Fibroblast of lung (primary cell): Measurements from ENCODE around the gene DCTN4. TPM values are rescaled to one million over a fixed set of nuclear protein-coding genes. Genes with fewer than 3 reads are reported as not detected.

Source experiments
- DNase-seq, 2 donors: peaks; one replicate each; pipeline versions ENCODE4 v3.0.0 to v3.0.0-alpha.2; 2010; ENCODE audit warnings: low read depth in 2 of 2
- H2AFZ ChIP-seq: 2 replicates; pipeline ENCODE4 v1.5.1; 2012; ENCODE audit warnings: low read length, control low read depth, inconsistent platforms
- H3K27ac ChIP-seq: 2 replicates; pipeline ENCODE4 v1.5.1; 2011; ENCODE audit warnings: low read length, control low read depth; ENCODE audit not compliant: insufficient read depth
- H3K27me3 ChIP-seq: 2 replicates; pipeline ENCODE4 v1.5.1; 2011; ENCODE audit warnings: mild to moderate bottlenecking, low read length; ENCODE audit not compliant: control insufficient read depth, insufficient read depth
- H3K36me3 ChIP-seq: 2 replicates; pipeline ENCODE4 v1.5.1; 2011; ENCODE audit warnings: low read length; ENCODE audit not compliant: control insufficient read depth, insufficient read depth
- H3K4me1 ChIP-seq: 2 replicates; pipeline ENCODE4 v1.5.1; 2011; ENCODE audit warnings: low read length; ENCODE audit not compliant: control insufficient read depth, insufficient read depth; ENCODE audit errors: extremely low read depth
- H3K4me2 ChIP-seq: 2 replicates; pipeline ENCODE4 v1.5.1; 2011; ENCODE audit warnings: low read length, control low read depth; ENCODE audit not compliant: insufficient read depth; ENCODE audit errors: extremely low read depth
- H3K4me3 ChIP-seq, 4 experiments: fragments of 200-600 bp in 1 of 4; sonication (generic) in 1 of 4; replicated peaks in 1 of 4; 2 replicates each; pipeline ENCODE4 v1.5.1; 2011 to 2016; ENCODE audit warnings: low read length in 4 of 4, low read depth in 3 of 4, mild to moderate bottlenecking in 3 of 4, control low read depth in 2 of 4, inconsistent platforms in 1 of 4, mixed read lengths in 1 of 4; ENCODE audit not compliant: insufficient read depth in 1 of 4; ENCODE audit errors: control extremely low read depth in 1 of 4
- H3K79me2 ChIP-seq: 2 replicates; pipeline ENCODE4 v1.5.1; 2012; ENCODE audit warnings: mild to moderate bottlenecking, low read length, inconsistent platforms; ENCODE audit not compliant: control insufficient read depth, insufficient read depth
- H3K9ac ChIP-seq: 2 replicates; pipeline ENCODE4 v1.5.1; 2011; ENCODE audit warnings: mild to moderate bottlenecking, low read length, control low read depth; ENCODE audit not compliant: insufficient read depth
- H3K9me3 ChIP-seq: 2 replicates; pipeline ENCODE4 v1.5.1; 2012; ENCODE audit warnings: low read depth, low read length; ENCODE audit not compliant: control insufficient read depth, insufficient read depth
- H4K20me1 ChIP-seq: 2 replicates; pipeline ENCODE4 v1.5.1; 2011; ENCODE audit warnings: low read length; ENCODE audit not compliant: control insufficient read depth, insufficient read depth; ENCODE audit errors: extremely low read depth
- EZH2 ChIP-seq: IDR thresholded peaks from 2 replicates; pipeline ENCODE4 v1.5.1; 2012; ENCODE audit warnings: low read length, control low read depth, mild to moderate bottlenecking; ENCODE audit errors: missing control alignments
- polyA plus RNA-seq, 2 donors: library from polyadenylated mRNA; depleted of rRNA in 1 of 2; stranded (reverse) in 1 of 2; unstranded in 1 of 2; fragments of >200 nt; gene quantifications; 2 replicates each; pipeline ENCODE4 v1.2.1, GENCODE V29; 2011 to 2012; ENCODE audit warnings: missing spikeins in 1 of 2
- total RNA-seq: library from RNA; depleted of rRNA; stranded (reverse); fragments of >200 nt; gene quantifications from 2 replicates; pipeline ENCODE4 v1.2.1, GENCODE V29; 2014
- TF ChIP-seq, protein P1 (sequence below), 2 donors: IDR thresholded peaks in 1 of 2; conservative IDR thresholded peaks in 1 of 2; 1 replicate in 1 of 2; 2 replicates in 1 of 2; pipeline ENCODE4 v1.5.1; 2011 to 2012; ENCODE audit warnings: low read length in 2 of 2, control low read depth in 1 of 2, inconsistent platforms in 1 of 2, low read depth in 1 of 2, mild to moderate bottlenecking in 1 of 2

The DCTN4 gene
- total and polyA plus RNA-seq, 2 donors (not counting 1 experiment from before 2014, with no cell fraction given), result 60.0 to 67.2 TPM

DNA sequence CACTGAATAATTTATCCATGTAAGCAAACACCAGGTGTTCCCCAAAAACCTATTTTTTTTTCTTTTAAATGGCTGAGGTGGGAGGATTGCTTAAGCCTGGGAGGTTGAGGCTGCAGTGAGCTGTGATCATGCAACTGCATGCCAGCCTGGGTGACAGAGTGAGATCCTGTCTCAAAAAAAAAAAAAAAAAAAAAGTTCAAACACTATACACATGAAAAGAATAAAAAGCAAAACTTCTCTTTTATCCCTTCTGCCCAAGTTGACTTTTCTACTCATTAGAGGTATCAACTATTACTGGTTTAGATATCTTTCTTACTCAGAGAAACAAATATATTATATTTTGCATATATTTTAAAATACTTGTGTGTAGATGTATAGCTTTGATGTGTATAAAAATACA lies 17.8 kb downstream of the DCTN4 start:
- no peak for DNase-seq
- no peak overlapping the region for H3K4me3 ChIP-seq
- no peaks in the 10 kb centered on the region for H4K20me1 ChIP-seq
- TF ChIP-seq, protein P1, sequence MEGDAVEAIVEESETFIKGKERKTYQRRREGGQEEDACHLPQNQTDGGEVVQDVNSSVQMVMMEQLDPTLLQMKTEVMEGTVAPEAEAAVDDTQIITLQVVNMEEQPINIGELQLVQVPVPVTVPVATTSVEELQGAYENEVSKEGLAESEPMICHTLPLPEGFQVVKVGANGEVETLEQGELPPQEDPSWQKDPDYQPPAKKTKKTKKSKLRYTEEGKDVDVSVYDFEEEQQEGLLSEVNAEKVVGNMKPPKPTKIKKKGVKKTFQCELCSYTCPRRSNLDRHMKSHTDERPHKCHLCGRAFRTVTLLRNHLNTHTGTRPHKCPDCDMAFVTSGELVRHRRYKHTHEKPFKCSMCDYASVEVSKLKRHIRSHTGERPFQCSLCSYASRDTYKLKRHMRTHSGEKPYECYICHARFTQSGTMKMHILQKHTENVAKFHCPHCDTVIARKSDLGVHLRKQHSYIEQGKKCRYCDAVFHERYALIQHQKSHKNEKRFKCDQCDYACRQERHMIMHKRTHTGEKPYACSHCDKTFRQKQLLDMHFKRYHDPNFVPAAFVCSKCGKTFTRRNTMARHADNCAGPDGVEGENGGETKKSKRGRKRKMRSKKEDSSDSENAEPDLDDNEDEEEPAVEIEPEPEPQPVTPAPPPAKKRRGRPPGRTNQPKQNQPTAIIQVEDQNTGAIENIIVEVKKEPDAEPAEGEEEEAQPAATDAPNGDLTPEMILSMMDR (conservative IDR thresholded peaks at IDR 0.05 in 1 of 2, IDR thresholded peaks at IDR 0.05 in 1 of 2; ENCODE audit: low read depth in 1 of 2, low read length in 2 of 2), result no peak
- TF ChIP-seq EZH2, result no peak
- no peak overlapping the region for H2AFZ ChIP-seq
- peaks cover 30% of the 10 kb centered on the region for H3K79me2 ChIP-seq
- H3K4me2 ChIP-seq, result no peak overlapping the region
- H3K9me3 ChIP-seq, result no peaks in the 10 kb centered on the region
- no peaks in the 10 kb centered on the region for H3K36me3 ChIP-seq
- H3K27me3 ChIP-seq, result no peaks in the 10 kb centered on the region
- no peak overlapping the region for H3K27ac ChIP-seq
- no peaks in the 10 kb centered on the region for H3K4me1 ChIP-seq
- H3K9ac ChIP-seq, result no peak overlapping the region

DNA sequence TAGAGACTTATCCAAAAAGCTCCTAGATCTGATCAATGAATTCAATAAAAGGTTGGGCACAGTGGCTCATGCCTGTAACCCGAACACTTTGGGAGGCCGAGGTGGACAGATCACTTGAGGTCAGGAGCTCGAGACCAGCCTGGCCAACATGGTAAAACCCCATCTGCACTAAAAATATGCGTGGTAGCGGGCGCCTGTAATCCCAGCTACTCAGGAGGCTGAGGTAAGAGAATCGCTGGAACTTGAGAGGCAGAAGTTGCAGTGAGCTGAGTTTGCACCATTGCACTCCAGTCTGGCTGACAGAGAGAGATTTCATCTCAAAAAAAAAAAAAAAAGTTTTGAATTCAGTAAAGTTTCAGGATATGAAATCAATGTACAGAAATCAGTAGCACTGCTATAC lies 20.0 kb downstream of the DCTN4 start:
- Histone ChIP-seq H3K36me3 (no peaks in the 10 kb centered on the region), H4K20me1 (no peaks in the 10 kb centered on the region), H3K9me3 (no peaks in the 10 kb centered on the region), H3K79me2 (peaks cover 44% of the 10 kb centered on the region), H3K9ac (no peak overlapping the region), H3K27me3 (no peaks in the 10 kb centered on the region), H3K4me3 (no peak overlapping the region), H2AFZ (no peak overlapping the region), H3K4me1 (no peaks in the 10 kb centered on the region), H3K4me2 (no peak overlapping the region), H3K27ac (no peak overlapping the region)
- TF ChIP-seq, protein P1 (conservative IDR thresholded peaks at IDR 0.05 in 1 of 2, IDR thresholded peaks at IDR 0.05 in 1 of 2; ENCODE audit: low read depth in 1 of 2, low read length in 2 of 2), result no peak
- no peak for TF ChIP-seq EZH2
- no peak for DNase-seq

DNA sequence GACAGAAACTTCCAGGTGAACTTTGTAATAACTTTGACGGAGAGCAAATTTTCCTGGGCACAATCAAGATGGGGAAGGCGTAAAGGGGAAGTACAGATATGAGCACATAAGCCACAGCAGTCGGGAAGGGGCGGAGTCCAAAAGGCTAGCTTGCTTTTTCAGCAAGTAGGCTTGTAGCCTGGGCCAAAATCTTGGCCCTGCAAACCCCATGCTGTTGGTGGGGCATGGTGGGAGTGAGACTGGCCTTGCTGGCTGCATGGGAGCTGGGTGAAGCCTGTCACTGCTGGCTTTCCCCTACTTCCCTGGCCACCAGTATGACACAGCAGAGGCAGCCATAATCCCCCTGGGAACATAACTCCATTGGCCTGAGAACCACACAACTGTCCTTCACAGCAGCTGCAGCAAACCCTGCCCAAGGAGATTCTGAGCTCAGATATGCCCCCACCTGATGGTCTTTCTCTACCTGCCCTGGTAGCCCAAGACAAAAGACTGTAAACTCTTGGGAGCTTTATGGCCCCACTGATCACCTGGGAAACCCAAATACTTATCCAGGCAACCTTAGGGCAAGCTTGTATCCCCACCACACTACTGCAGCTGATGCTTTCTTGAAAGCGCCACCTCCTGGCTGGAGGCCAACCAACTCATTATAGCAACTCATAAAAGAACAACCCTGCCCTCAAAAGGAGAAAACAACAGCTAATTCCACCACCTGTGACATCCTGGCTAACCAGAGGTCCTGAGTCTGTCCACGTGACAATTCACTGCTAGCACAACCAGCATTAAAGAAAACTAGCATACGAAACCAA lies 24.0 kb downstream of the DCTN4 start:
- Histone ChIP-seq H4K20me1 (no peaks in the 10 kb centered on the region), H3K36me3 (peaks cover 8% of the 10 kb centered on the region), H3K27me3 (no peaks in the 10 kb centered on the region), H3K4me3 (no peak overlapping the region), H3K4me1 (no peaks in the 10 kb centered on the region), H3K79me2 (peaks cover 38% of the 10 kb centered on the region), H3K9me3 (no peaks in the 10 kb centered on the region), H2AFZ (no peak overlapping the region), H3K9ac (no peak overlapping the region), H3K4me2 (no peak overlapping the region), H3K27ac (no peak overlapping the region)
- TF ChIP-seq EZH2, result no peak
- DNase-seq, result no peak
